Prostate gland (tissue), 2 donors: ENCODE results near the gene ADAM17. TPM values are rescaled to one million over a fixed set of nuclear protein-coding genes. Genes with fewer than 3 reads are reported as not detected.

ENCODE experiments used
- DNase-seq: peaks from one replicate; pipeline ENCODE4 v3.0.0-alpha.2; 2019; ENCODE audit warnings: low spot score
- H3K27ac ChIP-seq, 2 donors: fragments of 200-600 bp; sonication (generic); 2 replicates each; pipeline ENCODE4 v1.5.1; 2017 to 2019
- H3K27me3 ChIP-seq: fragments of 200-600 bp; sonication (generic); replicated peaks from 2 replicates; pipeline ENCODE4 v1.5.1; 2019; ENCODE audit not compliant: insufficient read depth
- H3K36me3 ChIP-seq, 2 donors: fragments of 200-600 bp; sonication (generic); 1 replicate in 1 of 2; 2 replicates in 1 of 2; pipeline versions ENCODE4 v1.5.1 to v1.8.1; 2017 to 2019
- H3K4me1 ChIP-seq: fragments of 200-600 bp; sonication (generic); replicated peaks from 2 replicates; pipeline ENCODE4 v1.5.1; 2019
- H3K4me3 ChIP-seq, 2 donors: fragments of 200-600 bp; sonication (generic); 2 replicates each; pipeline ENCODE4 v1.5.1; 2017 to 2019
- H3K9me3 ChIP-seq: fragments of 200-600 bp; sonication (generic); 2 replicates; pipeline ENCODE4 v1.5.1; 2017
- CTCF ChIP-seq, 4 experiments: fragments of 200-600 bp in 2 of 4; fragments of 450-650 bp in 2 of 4; sonication (generic) in 2 of 4; IDR thresholded peaks; 1 replicate in 3 of 4; 2 replicates in 1 of 4; pipeline ENCODE4 v1.5.1; 2016 to 2019; ENCODE audit warnings: antibody characterized with exemption in 4 of 4, mild to moderate bottlenecking in 2 of 4, moderate library complexity in 2 of 4
- POLR2A ChIP-seq: fragments of 450-650 bp; IDR thresholded peaks from one replicate; pipeline ENCODE4 v1.6.1; 2016; ENCODE audit warnings: antibody characterized with exemption, mild to moderate bottlenecking
- POLR2AphosphoS5 ChIP-seq: sonication (generic); formaldehyde crosslinking; IDR thresholded peaks from one replicate; pipeline ENCODE4 v1.6.1; 2017; ENCODE audit warnings: antibody characterized with exemption
- WGBS: methylation state at CpG from one replicate; pipeline ENCODE4 v1.1.5; 2018; 5-methylcytosine and 5-hydroxymethylcytosine counted together
- intact Hi-C: fragments of 100-400 bp; cut with DNase I; formaldehyde crosslinking; loops from one replicate; pipeline ENCODE4 v1.14.2; 2022
- total RNA-seq, 2 donors: library from RNA; depleted of rRNA; stranded (reverse); fragments of >200 nt; gene quantifications; one replicate each; pipeline ENCODE4 v1.1.0, GENCODE V29; 2016

ADAM17 gene
- total RNA-seq, 2 donors from 2014 or later = 15.8 to 40.0 TPM

- H3K27me3 ChIP-seq = no peaks in the 10 kb centered on the region
- H3K27ac ChIP-seq = no peak overlapping the region
- DNase-seq = no peak
- no peaks in the 10 kb centered on the region for H3K9me3 ChIP-seq
- H3K36me3 ChIP-seq = no peaks in the 10 kb centered on the region
- no peak overlapping the region for H3K4me3 ChIP-seq
- intact Hi-C loops = no loop called here
- no peaks in the 10 kb centered on the region for H3K4me1 ChIP-seq
- TF ChIP-seq CTCF (IDR thresholded peaks at IDR 0.05) (no peak), POLR2AphosphoS5 (no peak), POLR2A (no peak)
- 83% methylated on average over 4 of the region's 4 CpGs for WGBS
Observed at GRCh38 chr2:9532421-9532820, 23.2 kb downstream of the ADAM17 start.

GRCh38 chr2:9527995-9528787, 27.4 kb downstream of the ADAM17 start:
- H3K27ac ChIP-seq = no peak overlapping the region
- no peaks in the 10 kb centered on the region for H3K27me3 ChIP-seq
- no peaks in the 10 kb centered on the region for H3K4me1 ChIP-seq
- no peaks in the 10 kb centered on the region for H3K36me3 ChIP-seq
- no peak overlapping the region for H3K4me3 ChIP-seq
- no peaks in the 10 kb centered on the region for H3K9me3 ChIP-seq
- no peak for DNase-seq
- 76% methylated on average over 4 of the region's 4 CpGs for WGBS
- intact Hi-C loops = no loop called here
- TF ChIP-seq POLR2AphosphoS5 (no peak), POLR2A (no peak), CTCF (IDR thresholded peaks at IDR 0.05) (no peak)

- no peaks in the 10 kb centered on the region for H3K4me1 ChIP-seq
- DNase-seq = no peak
- no peak overlapping the region for H3K27ac ChIP-seq
- no peaks in the 10 kb centered on the region for H3K27me3 ChIP-seq
- no peak for TF ChIP-seq CTCF (IDR thresholded peaks at IDR 0.05)
- no peak for TF ChIP-seq POLR2A
- no peak for TF ChIP-seq POLR2AphosphoS5
- WGBS = 82% methylated on average over 2 of the region's 2 CpGs
- no peaks in the 10 kb centered on the region for H3K9me3 ChIP-seq
- intact Hi-C loops = no loop called here
- H3K36me3 ChIP-seq = no peaks in the 10 kb centered on the region
- no peak overlapping the region for H3K4me3 ChIP-seq
Observed at GRCh38 chr2:9525266-9525665, 30.4 kb downstream of the ADAM17 start.

- Histone ChIP-seq H3K4me3 (no peak overlapping the region), H3K27ac (no peak overlapping the region), H3K9me3 (no peaks in the 10 kb centered on the region), H3K27me3 (no peaks in the 10 kb centered on the region), H3K4me1 (no peaks in the 10 kb centered on the region), H3K36me3 (no peaks in the 10 kb centered on the region)
- 94% methylated on average over 8 of the region's 8 CpGs for WGBS
- DNase-seq = no peak
- TF ChIP-seq CTCF (IDR thresholded peaks at IDR 0.05) (no peak), POLR2AphosphoS5 (no peak), POLR2A (no peak)
- intact Hi-C loops = no loop called here
Observed at GRCh38 chr2:9524291-9524690, 31.3 kb downstream of the ADAM17 start.

GRCh38 chr2:9519250-9519649, 36.4 kb downstream of the ADAM17 start:
- Histone ChIP-seq H3K4me3 (no peak overlapping the region), H3K4me1 (no peaks in the 10 kb centered on the region), H3K36me3 (no peaks in the 10 kb centered on the region), H3K9me3 (no peaks in the 10 kb centered on the region), H3K27ac (no peak overlapping the region), H3K27me3 (no peaks in the 10 kb centered on the region)
- TF ChIP-seq CTCF (IDR thresholded peaks at IDR 0.05) = no peak
- TF ChIP-seq POLR2AphosphoS5 = no peak
- TF ChIP-seq POLR2A = no peak
- intact Hi-C loops = no loop called here
- WGBS = 100% methylated on average over 2 of the region's 2 CpGs
- no peak for DNase-seq
